Heart left ventricle (tissue), 13 donors: ENCODE measurements around the gene ROBO1.

ENCODE experiments used
- POLR2A ChIP-seq, 2 donors: fragments of 450-650 bp; IDR thresholded peaks; one replicate each; pipeline ENCODE4 v1.6.1; 2017; ENCODE audit warnings: antibody characterized with exemption in 2 of 2, mild to moderate bottlenecking in 2 of 2, moderate library complexity in 2 of 2
- TF ChIP-seq, protein P1 (sequence below), 12 donors: fragments of 200-600 bp; sonication (generic) in 4 of 12; IDR thresholded peaks; one replicate each; pipeline versions ENCODE4 v1.5.0 to v1.8.0; 2018 to 2022; ENCODE audit warnings: antibody characterized with exemption in 12 of 12, mild to moderate bottlenecking in 5 of 12
- donor health status: ischemic (EF 13 %, LVEDD 7.1; RV severe dilation, severe dysfunction).
- donor health status: DM: no; HTN: yes; CAD: no.
- donor health status: DM: no; HTN: no; CAD: no.
- donor health status: ischemic (EF 25% LVEDD 6.9; RV normal size, moderate dysfunction).
- donor health status: ischemic (EF 25% LVEDD 5.7; RV mildly dilated, moderate dysfunction).
- donor health status: ischemic (EF 35%, LVEDD 5.7; RV mildly dilated, moderate dysfunction).
- donor health status: nonischemic (EF 11% LVEDD 7.7; RV severe dilation, severe dysfunction).
- donor health status: DM: yes; HTN: yes; CAD: no.
- donor health status: PGD.
- donor health status: ischemic (EF 29% LVEDD 5.4; RV normal size, mild dysfunction).
- donor health status: nonischemic (EF 23%, LVEDD 6.1; RV moderate dilation, normal function).

DNA sequence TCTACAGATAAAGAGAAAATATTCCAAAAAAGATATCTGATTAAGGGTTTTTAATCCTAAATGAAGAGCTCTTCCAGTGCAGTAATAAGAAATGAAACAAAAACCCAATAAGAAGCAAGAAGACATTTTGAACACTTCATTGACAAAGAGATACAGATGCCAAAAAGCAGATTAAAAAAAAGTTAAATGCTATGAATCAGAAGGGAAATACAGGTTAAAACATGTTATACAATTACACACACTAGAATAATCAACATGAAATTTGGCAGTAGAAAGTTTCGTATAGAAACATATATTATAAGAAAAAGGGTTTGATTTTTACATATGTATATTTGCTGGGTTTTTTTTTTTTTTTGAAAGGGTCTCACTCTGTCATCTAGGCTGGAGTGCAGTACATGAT, 135.0 kb downstream of the ROBO1 start:
- TF ChIP-seq, protein P1, sequence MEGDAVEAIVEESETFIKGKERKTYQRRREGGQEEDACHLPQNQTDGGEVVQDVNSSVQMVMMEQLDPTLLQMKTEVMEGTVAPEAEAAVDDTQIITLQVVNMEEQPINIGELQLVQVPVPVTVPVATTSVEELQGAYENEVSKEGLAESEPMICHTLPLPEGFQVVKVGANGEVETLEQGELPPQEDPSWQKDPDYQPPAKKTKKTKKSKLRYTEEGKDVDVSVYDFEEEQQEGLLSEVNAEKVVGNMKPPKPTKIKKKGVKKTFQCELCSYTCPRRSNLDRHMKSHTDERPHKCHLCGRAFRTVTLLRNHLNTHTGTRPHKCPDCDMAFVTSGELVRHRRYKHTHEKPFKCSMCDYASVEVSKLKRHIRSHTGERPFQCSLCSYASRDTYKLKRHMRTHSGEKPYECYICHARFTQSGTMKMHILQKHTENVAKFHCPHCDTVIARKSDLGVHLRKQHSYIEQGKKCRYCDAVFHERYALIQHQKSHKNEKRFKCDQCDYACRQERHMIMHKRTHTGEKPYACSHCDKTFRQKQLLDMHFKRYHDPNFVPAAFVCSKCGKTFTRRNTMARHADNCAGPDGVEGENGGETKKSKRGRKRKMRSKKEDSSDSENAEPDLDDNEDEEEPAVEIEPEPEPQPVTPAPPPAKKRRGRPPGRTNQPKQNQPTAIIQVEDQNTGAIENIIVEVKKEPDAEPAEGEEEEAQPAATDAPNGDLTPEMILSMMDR (IDR thresholded peaks at IDR 0.05), result no peak
- no peak for TF ChIP-seq POLR2A (IDR thresholded peaks at IDR 0.05)
